Thyroid gland (tissue), 4 donors: Measurements from ENCODE around the gene FAXC. TPM values are rescaled to one million over a fixed set of nuclear protein-coding genes. Genes with fewer than 3 reads are reported as not detected.

Experiments used
- DNase-seq, 2 donors: peaks; one replicate each; pipeline ENCODE4 v3.0.0-alpha.2; 2019
- H3K27ac ChIP-seq, 3 donors: fragments of 200-600 bp; sonication (generic); 1 replicate in 2 of 3; 2 replicates in 1 of 3; pipeline ENCODE4 v1.5.1; 2016 to 2019; ENCODE audit warnings: mild to moderate bottlenecking in 1 of 3, moderate library complexity in 1 of 3
- H3K27me3 ChIP-seq: fragments of 200-600 bp; sonication (generic); one replicate; pipeline ENCODE4 v1.5.1; 2019
- H3K36me3 ChIP-seq, 2 donors: fragments of 200-600 bp; sonication (generic); one replicate each; pipeline ENCODE4 v1.5.1; 2016 to 2019
- H3K4me1 ChIP-seq, 2 donors: fragments of 200-600 bp; sonication (generic); one replicate each; pipeline ENCODE4 v1.5.1; 2017 to 2019
- H3K4me3 ChIP-seq, 3 donors: fragments of 200-600 bp; sonication (generic); replicated peaks in 1 of 3; 1 replicate in 2 of 3; 2 replicates in 1 of 3; pipeline ENCODE4 v1.5.1; 2016; ENCODE audit warnings: mild to moderate bottlenecking in 1 of 3
- H3K9me3 ChIP-seq: fragments of 200-600 bp; sonication (generic); one replicate; pipeline ENCODE4 v1.5.1; 2017
- POLR2A ChIP-seq, 2 donors: fragments of 450-650 bp; IDR thresholded peaks; one replicate each; pipeline ENCODE4 v1.6.1; 2017; ENCODE audit warnings: antibody characterized with exemption in 2 of 2, mild to moderate bottlenecking in 2 of 2, moderate library complexity in 1 of 2
- WGBS, 2 donors: methylation state at CpG; one replicate each; pipeline ENCODE4 v1.1.5; 2017; 5-methylcytosine and 5-hydroxymethylcytosine counted together
- intact Hi-C: fragments of 100-400 bp; cut with DNase I; formaldehyde crosslinking; loops from one replicate; pipeline ENCODE4 v1.15.1; 2023
- total RNA-seq, 4 donors: library from RNA; depleted of rRNA; stranded (reverse); fragments of >200 nt; gene quantifications; one replicate each; pipeline ENCODE4 v1.2.3, GENCODE V29; 2016
- TF ChIP-seq, protein P1 (sequence below), 6 experiments: fragments of 200-600 bp in 3 of 6; fragments of 450-650 bp in 3 of 6; sonication (generic) in 3 of 6; IDR thresholded peaks; one replicate each; pipeline ENCODE4 v1.5.1; 2016 to 2019; ENCODE audit warnings: antibody characterized with exemption in 6 of 6, mild to moderate bottlenecking in 2 of 6, inconsistent platforms in 1 of 6, moderate library complexity in 1 of 6

Gene FAXC
- total RNA-seq, 4 donors from 2014 or later: 0.71 to 6.4 (median 3.4) TPM

DNA sequence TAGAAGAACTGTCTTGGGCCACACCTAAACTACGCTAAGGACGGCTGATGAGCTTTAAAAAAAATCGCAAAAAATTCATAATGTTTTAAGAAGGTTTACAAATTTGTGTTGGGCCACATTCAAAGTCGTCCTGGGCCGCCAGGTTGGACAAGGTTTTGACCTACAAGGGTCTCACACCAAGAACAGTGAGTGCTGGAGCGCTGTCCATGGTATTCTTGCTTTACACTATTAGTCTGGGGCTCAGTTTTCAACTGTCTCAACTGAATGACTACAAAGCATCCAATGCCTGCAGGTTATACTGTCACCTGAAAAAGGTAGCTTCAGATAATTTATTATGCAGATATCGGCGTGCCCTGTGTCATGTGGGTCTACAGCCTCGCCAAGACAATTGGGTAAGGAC is 3.7 kb upstream of the FAXC start:
- Histone ChIP-seq H3K27ac (no peak overlapping the region), H3K4me3 (no peak overlapping the region), H3K27me3 (no peaks in the 10 kb centered on the region), H3K9me3 (no peaks in the 10 kb centered on the region), H3K36me3 (no peaks in the 10 kb centered on the region), H3K4me1 (peaks cover 3 to 8% of the 10 kb centered on the region in 2 donors)
- DNase-seq: no peak
- intact Hi-C loops: no loop called here
- no peak for TF ChIP-seq POLR2A (IDR thresholded peaks at IDR 0.05)
- TF ChIP-seq, protein P1, sequence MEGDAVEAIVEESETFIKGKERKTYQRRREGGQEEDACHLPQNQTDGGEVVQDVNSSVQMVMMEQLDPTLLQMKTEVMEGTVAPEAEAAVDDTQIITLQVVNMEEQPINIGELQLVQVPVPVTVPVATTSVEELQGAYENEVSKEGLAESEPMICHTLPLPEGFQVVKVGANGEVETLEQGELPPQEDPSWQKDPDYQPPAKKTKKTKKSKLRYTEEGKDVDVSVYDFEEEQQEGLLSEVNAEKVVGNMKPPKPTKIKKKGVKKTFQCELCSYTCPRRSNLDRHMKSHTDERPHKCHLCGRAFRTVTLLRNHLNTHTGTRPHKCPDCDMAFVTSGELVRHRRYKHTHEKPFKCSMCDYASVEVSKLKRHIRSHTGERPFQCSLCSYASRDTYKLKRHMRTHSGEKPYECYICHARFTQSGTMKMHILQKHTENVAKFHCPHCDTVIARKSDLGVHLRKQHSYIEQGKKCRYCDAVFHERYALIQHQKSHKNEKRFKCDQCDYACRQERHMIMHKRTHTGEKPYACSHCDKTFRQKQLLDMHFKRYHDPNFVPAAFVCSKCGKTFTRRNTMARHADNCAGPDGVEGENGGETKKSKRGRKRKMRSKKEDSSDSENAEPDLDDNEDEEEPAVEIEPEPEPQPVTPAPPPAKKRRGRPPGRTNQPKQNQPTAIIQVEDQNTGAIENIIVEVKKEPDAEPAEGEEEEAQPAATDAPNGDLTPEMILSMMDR (IDR thresholded peaks at IDR 0.05): no peak
- 62 to 64% methylated on average over 9 of the region's 9 CpGs for WGBS, 2 donors

DNA sequence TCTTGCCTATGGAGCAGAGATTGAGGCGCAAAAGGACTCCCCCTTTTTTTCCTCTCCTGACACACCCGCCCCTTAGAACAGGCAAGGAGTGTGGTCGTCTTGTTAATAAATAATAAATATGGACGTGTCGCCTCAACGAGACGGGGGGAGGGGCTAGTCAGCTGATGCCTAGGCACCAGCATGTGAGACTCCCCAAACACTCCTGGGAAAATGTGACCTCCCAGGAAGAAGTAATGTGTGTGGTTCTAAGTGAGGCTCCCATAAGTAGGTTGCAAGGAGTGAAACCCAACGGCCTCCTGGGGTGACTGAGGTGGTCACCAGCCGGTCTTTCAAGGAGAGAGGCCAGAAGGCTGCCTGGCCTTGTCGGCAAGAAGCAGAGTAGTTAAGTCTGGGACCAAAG is 1.1 kb upstream of the FAXC start:
- Histone ChIP-seq H3K4me3 (no peak overlapping the region), H3K27me3 (no peaks in the 10 kb centered on the region), H3K4me1 (peaks cover 3 to 8% of the 10 kb centered on the region in 2 donors), H3K27ac (no peak overlapping the region), H3K36me3 (no peaks in the 10 kb centered on the region), H3K9me3 (no peaks in the 10 kb centered on the region)
- peak; percentile 15 to 18 for DNase-seq
- 33 to 34% methylated on average over 10 of the region's 10 CpGs for WGBS, 2 donors
- TF ChIP-seq, protein P1 (IDR thresholded peaks at IDR 0.05): no peak
- TF ChIP-seq POLR2A (IDR thresholded peaks at IDR 0.05): no peak
- intact Hi-C loops: no loop called here

DNA sequence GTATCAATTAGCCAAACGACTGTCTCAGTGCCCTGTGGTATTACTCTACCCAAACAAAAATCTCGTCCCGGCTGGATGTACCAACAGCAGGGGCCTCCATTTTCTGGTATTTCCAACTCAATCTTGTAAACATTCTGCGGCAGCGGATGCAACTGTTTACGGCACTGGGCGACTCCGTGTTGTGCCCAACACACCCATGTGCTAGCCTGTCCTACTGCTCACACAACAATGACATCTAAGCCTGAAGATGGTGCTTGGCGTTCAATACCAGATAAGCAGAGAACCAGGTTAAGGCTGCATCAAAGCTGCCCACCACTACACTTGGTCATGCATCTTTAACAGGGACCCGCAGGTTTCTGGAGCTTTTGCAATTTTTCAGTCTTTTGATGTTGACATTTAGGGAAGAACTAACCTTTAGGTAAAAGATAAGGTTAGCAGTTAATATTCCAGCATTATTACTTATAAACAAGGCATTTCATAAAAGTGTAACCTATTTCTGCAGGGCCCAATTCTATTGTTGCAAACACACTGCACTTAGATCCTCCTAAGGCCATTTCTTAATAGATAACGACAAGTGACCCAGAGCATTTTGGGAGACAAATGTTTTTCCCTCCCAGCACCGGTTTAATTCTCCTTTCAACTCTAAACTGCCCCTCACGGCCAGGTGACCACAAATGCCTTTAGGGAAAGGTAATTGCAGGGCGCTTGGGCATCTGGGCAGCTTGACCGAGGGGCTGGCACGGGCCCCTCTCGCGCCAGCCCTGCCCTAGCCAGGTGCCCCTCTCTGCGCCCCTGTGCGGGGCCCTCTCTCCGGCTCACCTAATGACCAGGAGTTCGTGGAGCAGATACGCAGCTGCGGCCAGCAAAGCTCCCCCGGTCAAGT is 945 bp downstream of the FAXC start:
- WGBS, 2 donors: 65 to 76% methylated on average over 15 to 21 of the region's 25 CpGs
- TF ChIP-seq, protein P1 (IDR thresholded peaks at IDR 0.05): no peak
- no peak for TF ChIP-seq POLR2A (IDR thresholded peaks at IDR 0.05)

DNA sequence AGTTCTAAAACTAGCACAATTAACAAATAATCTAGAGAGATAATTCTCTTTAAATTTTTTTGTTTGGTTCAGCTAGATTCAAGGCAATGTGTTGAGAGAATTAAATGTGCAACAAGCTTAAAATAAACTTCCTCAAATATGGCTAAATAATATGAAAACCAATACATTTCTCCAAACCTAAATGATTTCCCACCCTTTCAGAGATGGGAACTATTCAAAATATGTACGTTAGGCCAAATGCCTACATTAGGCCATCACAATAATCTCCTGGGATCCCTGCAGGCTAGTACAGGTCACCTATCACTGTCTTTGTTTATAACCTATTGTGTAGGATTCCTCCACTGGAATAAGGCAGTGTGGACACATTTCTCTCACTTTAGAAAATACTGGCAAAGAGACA is 1.7 kb downstream of the FAXC start:
- TF ChIP-seq POLR2A (IDR thresholded peaks at IDR 0.05): no peak
- TF ChIP-seq, protein P1 (IDR thresholded peaks at IDR 0.05): no peak
- H3K4me1 ChIP-seq: peaks cover 3 to 8% of the 10 kb centered on the region in 2 donors

More for the DNA sequence above, 945 bp downstream of the FAXC start:
- peak overlapping the region in 1 of 3 donors; percentile 29 for H3K27ac ChIP-seq
- no peaks in the 10 kb centered on the region for H3K27me3 ChIP-seq
- H3K4me3 ChIP-seq: peak overlapping the region in 1 of 3 donors; percentile 57
- intact Hi-C loops: no loop called here
- peaks cover 3 to 8% of the 10 kb centered on the region in 2 donors for H3K4me1 ChIP-seq
- H3K9me3 ChIP-seq: no peaks in the 10 kb centered on the region
- peak in 1 of 2 donors; percentile 1 for DNase-seq
- no peaks in the 10 kb centered on the region for H3K36me3 ChIP-seq

DNA sequence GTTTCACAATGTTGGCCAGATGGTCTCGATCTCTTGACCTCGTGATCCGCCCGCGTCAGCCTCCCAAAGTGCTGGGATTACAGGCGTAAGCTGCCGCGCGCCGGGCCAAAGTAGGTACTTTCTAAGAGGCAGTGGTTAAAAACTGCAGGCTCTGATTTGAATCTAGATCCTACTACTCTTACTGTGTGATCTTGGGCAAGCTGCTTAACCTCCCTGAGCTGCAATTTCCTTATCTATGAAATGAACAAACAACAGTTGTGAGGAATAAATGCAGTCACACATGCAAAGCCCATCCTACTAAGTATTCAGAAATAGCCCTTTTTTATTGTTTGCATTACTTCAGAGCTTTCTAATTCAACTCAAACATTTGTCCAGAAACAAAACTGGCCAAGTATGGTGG is 2.9 kb downstream of the FAXC start:
- H3K9me3 ChIP-seq: no peaks in the 10 kb centered on the region
- DNase-seq: no peak
- H3K36me3 ChIP-seq: no peaks in the 10 kb centered on the region
- 88 to 97% methylated on average over 10 of the region's 10 CpGs for WGBS, 2 donors
- H3K4me1 ChIP-seq: peaks cover 3 to 8% of the 10 kb centered on the region in 2 donors
- no peaks in the 10 kb centered on the region for H3K27me3 ChIP-seq
- H3K4me3 ChIP-seq: no peak overlapping the region
- TF ChIP-seq, protein P1 (IDR thresholded peaks at IDR 0.05): no peak
- TF ChIP-seq POLR2A (IDR thresholded peaks at IDR 0.05): no peak
- intact Hi-C loops: no loop called here
- no peak overlapping the region for H3K27ac ChIP-seq

More for the DNA sequence above, 1.7 kb downstream of the FAXC start:
- Histone ChIP-seq H3K27ac (no peak overlapping the region), H3K4me3 (no peak overlapping the region), H3K27me3 (no peaks in the 10 kb centered on the region), H3K36me3 (no peaks in the 10 kb centered on the region), H3K9me3 (no peaks in the 10 kb centered on the region)
- 89 to 91% methylated on average over 1 of the region's 1 CpG for WGBS, 2 donors
- no peak for DNase-seq
- intact Hi-C loops: no loop called here
